AG10803 (cell line): ENCODE results near the gene RGS19.

ENCODE experiments used
- DNase-seq: peaks from one replicate; pipeline ENCODE4 v3.0.0; 2010; ENCODE audit warnings: low read depth
- H3K4me3 ChIP-seq: 2 replicates; pipeline ENCODE4 v1.5.1; 2011; ENCODE audit warnings: mild to moderate bottlenecking, low read length, control low read depth
- CTCF ChIP-seq: conservative IDR thresholded peaks from 2 replicates; pipeline ENCODE4 v1.5.1; 2011; ENCODE audit warnings: mild to moderate bottlenecking, low read length, control low read depth, inconsistent platforms

Gene RGS19

DNA sequence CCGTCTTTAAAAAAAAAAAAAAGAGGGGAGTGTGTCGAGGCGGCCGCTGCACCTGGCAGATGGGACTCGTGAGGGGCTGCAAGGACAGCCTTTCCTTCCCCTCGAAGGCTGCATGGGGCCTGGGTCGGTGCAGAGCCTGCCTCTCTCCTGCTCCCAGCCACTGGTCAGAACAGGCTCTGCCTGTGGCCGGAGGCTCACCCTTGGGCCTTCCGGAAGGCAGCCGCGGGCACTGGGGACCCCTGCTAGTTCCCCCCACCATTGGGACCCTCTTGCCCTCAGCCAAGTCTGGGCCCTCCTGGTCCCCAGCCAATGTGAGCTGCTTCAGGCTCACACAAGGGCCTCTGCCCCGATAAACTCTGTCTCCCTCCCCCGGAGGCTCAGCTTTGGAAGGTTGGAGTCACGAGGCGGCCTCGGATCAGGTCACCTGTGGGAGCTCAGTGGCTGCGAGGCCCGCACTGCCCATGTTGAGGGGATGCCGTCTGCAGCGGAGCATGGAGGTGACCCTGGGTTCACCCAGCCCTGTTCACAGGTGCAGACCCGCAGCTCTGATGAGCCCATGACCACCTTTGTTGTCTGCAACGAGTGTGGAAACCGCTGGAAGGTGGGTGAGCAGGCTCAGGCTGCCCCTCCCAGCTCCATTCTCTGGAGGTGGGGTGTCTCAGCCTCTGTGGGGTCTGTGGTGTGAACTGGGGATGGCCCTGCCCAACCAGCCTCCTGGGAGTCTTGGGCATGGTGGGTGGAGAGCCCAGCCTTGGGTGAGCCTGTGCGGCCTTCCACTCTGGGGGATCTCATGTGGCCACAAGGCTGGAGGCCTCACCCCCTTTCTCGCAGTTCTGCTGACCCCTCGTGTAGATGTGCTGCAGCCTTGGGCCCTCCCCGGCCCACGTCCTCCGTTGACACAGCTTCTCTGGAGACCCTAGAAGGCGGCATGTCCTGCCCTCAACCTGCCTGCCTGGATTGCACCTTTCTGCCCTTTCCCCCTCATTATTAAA, 7.7 kb downstream of the RGS19 start:
- no peak for TF ChIP-seq CTCF
- no peak for DNase-seq
- H3K4me3 ChIP-seq = no peak overlapping the region

DNA sequence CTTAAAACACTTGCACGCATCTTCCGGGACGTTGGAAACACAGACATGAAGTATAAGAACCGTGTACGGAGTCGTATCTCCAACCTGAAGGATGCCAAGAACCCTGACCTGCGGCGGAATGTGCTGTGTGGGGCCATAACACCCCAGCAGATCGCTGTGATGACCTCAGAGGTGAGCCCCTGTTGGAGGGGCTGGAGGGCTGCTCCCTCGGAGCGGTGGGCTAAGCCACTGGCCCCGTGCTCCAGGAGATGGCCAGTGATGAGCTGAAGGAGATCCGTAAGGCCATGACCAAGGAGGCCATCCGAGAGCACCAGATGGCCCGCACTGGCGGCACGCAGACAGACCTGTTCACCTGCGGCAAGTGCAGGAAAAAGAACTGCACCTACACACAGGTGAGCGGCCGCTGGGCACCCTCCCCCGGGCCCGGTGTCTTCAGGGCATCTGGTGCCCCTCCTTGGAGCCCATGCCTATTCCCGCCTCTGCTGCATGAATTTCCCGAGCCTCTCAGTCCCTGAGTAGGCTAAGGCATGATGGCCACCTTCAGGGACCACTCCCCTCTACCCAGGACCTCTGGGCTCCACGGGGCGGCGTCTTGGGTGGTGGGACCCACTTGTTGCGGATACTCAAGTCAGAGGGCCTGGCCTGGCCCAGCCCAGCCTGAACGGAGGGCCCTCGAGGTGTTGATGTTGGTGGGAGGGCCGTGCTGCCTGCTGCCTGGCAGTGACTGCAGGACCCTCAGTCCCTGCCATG, 8.9 kb downstream of the RGS19 start:
- no peak overlapping the region for H3K4me3 ChIP-seq
- DNase-seq = no peak
- no peak for TF ChIP-seq CTCF

DNA sequence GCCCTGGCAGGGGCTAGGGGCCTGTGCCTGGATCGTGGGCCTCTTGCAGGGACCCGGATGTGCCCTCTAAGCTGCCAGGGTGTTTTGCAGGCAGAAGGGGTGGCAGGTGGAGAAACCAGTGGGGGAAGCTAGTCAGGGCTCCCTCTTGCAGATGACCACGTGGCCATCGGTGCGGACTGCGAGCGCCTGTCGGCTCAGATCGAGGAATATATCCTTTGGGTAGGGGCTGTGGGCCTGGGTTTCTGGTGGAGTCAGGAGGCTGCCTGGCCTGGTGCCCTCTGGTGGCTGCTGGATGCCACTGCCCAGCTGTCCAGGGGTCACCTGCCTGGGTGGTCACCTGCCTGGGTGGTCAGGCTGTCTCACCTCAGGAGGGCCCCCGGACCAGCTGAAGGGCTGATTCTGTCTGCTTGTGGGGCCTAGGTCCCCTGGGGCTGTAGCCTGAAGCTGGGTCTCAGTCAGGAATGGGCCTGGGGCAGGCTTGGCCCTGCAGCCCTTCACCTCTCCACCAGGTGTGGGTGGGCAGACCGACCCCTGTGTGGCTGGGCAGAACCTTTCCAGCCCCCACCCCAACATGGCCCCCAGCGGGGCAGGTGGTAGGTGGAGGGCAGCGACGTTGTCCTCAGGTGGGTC, 9.6 kb downstream of the RGS19 start:
- TF ChIP-seq CTCF = peak; percentile 63
- DNase-seq = no peak

GRCh38 chr20:64069209-64069613, 10.1 kb downstream of the RGS19 start:
- TF ChIP-seq CTCF = no peak
- no peak for DNase-seq
- H3K4me3 ChIP-seq = no peak overlapping the region

More for the DNA sequence above, 9.6 kb downstream of the RGS19 start:
- H3K4me3 ChIP-seq = no peak overlapping the region

GRCh38 chr20:64068386-64069208, 10.7 kb downstream of the RGS19 start:
- H3K4me3 ChIP-seq = no peak overlapping the region
- no peak for TF ChIP-seq CTCF
- no peak for DNase-seq

- TF ChIP-seq CTCF = no peak
- no peak overlapping the region for H3K4me3 ChIP-seq
- DNase-seq = no peak
These were observed 11.5 kb downstream of the RGS19 start for GRCh38 chr20:64067733-64068307.
